ENCODE results near the gene KBTBD6. TPM values are rescaled to one million over a fixed set of nuclear protein-coding genes. Genes with fewer than 3 reads are reported as not detected.
"Not testable (repeated sequence)": the region's sequence is repeated elsewhere in the genome, so short reads cannot be mapped to it uniquely, and the experiment has no call there.

The KBTBD6 gene
- total and polyA plus RNA-seq, 2 of the 8 experiments (the other 6 are each of a cell fraction or from before 2014, with no cell fraction given): 4.5 to 11.3 TPM

DNA sequence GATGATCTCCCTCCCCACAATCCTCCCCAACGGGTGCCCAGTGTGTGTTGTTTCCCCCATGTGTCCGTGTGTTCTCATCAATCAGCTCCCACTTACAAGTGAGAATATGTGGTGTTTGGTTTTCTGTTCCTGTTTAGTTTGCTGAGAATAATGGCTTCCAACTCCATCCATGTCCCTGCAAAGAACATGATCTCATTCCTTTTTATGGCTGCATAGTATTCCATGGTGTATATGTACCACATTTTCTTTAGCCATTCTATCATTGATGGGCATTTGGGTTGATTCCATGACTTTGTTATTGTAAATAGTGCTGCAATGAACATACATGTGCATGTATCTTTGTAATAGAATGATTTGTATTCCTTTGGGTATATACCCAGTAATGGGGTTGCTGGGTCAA, 36.9 kb downstream of the KBTBD6 start:
- H3K4ac ChIP-seq (replicated peaks; ENCODE audit: insufficient read length, low read depth, low read length); H3K4me2 ChIP-seq (ENCODE audit: insufficient read depth in 1 of 2, low read depth in 2 of 2, low read length in 2 of 2); H2BK120ac ChIP-seq (replicated peaks; ENCODE audit: low read depth, low read length); H2BK15ac ChIP-seq (ENCODE audit: low read length); H3K79me1 ChIP-seq (ENCODE audit: low read depth, low read length); H3K23me2 ChIP-seq (ENCODE audit: low read depth, low read length); CTCF ChIA-PET (ENCODE audit: partially characterized antibody); H4K20me1 ChIP-seq (replicated peaks in 1 of 2; ENCODE audit: control insufficient read depth in 1 of 2, insufficient read depth in 2 of 2, low read length in 2 of 2); H4K5ac ChIP-seq (ENCODE audit: insufficient read length, low read depth, low read length); H2BK20ac ChIP-seq (ENCODE audit: low read length); H4K91ac ChIP-seq (replicated peaks; ENCODE audit: insufficient read length, low read length); H3K9ac ChIP-seq (replicated peaks in 1 of 4; ENCODE audit: extremely low read depth in 1 of 4, low read depth in 3 of 4, low read length in 3 of 4); H3K4me3 ChIP-seq (ENCODE audit: extremely low read depth in 1 of 4, insufficient read depth in 2 of 4, low read depth in 3 of 4, low read length in 4 of 4); H2BK12ac ChIP-seq (ENCODE audit: low read depth, low read length); H3K4me1 ChIP-seq (replicated peaks in 1 of 4; ENCODE audit: control insufficient read depth in 3 of 4, insufficient read depth in 4 of 4, low read length in 3 of 4); POLR2A ChIA-PET (ENCODE audit: partially characterized antibody); H3K14ac ChIP-seq (ENCODE audit: insufficient read length); FAIRE-seq; DNase-seq (ENCODE audit: low read depth in 1 of 2, low spot score in 2 of 2); H2BK5ac ChIP-seq (ENCODE audit: low read depth, low read length); H3K9me3 ChIP-seq (ENCODE audit: insufficient read depth in 2 of 2, low read depth in 1 of 2, low read length in 1 of 2); H3K27me3 ChIP-seq (replicated peaks in 1 of 4; ENCODE audit: control insufficient read depth in 3 of 4, extremely low read depth in 1 of 4, insufficient read depth in 3 of 4, low read length in 3 of 4); H4K8ac ChIP-seq (ENCODE audit: extremely low read depth, insufficient read depth, low read length); H3K79me2 ChIP-seq (ENCODE audit: control insufficient read depth in 1 of 2, insufficient read depth in 2 of 2, low read length in 2 of 2); H3K27ac ChIP-seq (ENCODE audit: low read depth, low read length); H2AFZ ChIP-seq (ENCODE audit: low read length); H3K18ac ChIP-seq (ENCODE audit: extremely low read depth, low read length); H3K56ac ChIP-seq (replicated peaks; ENCODE audit: insufficient read length, low read depth, low read length); H2AK5ac ChIP-seq (ENCODE audit: low read depth, low read length); H3K23ac ChIP-seq (ENCODE audit: insufficient read length); H3K36me3 ChIP-seq (ENCODE audit: control insufficient read depth in 2 of 4, insufficient read depth in 4 of 4, low read length in 3 of 4): not testable (repeated sequence)
- 95% methylated on average over 2 of the region's 2 CpGs; no CpG with 5 or more reads in 1 of the 2 experiments for WGBS, 2 experiments (ENCODE audit: extremely low coverage in 1 of 2, insufficient coverage in 1 of 2, insufficient read length in 1 of 2, insufficient replicate concordance in 2 of 2, low coverage in 1 of 2, low lambda C conversion rate in 2 of 2, missing lambda C conversion rate in 1 of 2)

Measured in H1 (cell line).